Right lobe of liver (tissue), 6 donors: ENCODE data around the gene TSPAN11. TPM values are rescaled to one million over a fixed set of nuclear protein-coding genes. Genes with fewer than 3 reads are reported as not detected.

Source experiments
- ATAC-seq, 4 donors: fragments of 200-7000 bp; cut with Tn5 transposase; one replicate each; pipeline ENCODE4 v1.9.1; 2020; ENCODE audit warnings: mild to moderate bottlenecking in 4 of 4, moderate library complexity in 4 of 4
- DNase-seq, 3 donors: peaks; one replicate each; pipeline ENCODE4 v3.0.0-alpha.2; 2020
- H3K27ac ChIP-seq, 3 donors: fragments of 200-600 bp; one replicate each; pipeline ENCODE4 v1.8.0; 2022
- H3K27me3 ChIP-seq, 2 donors: fragments of 200-600 bp; one replicate each; pipeline ENCODE4 v1.8.0; 2022
- H3K36me3 ChIP-seq, 4 donors: fragments of 200-600 bp; sonication (generic) in 1 of 4; one replicate each; pipeline versions ENCODE4 v1.5.1 to v1.8.0; 2017 to 2022; ENCODE audit warnings: control low read depth in 1 of 4
- H3K4me1 ChIP-seq, 4 donors: fragments of 200-600 bp; sonication (generic) in 1 of 4; one replicate each; pipeline versions ENCODE4 v1.5.1 to v1.8.0; 2017 to 2022; ENCODE audit warnings: control low read depth in 1 of 4
- H3K4me3 ChIP-seq, 3 donors: fragments of 200-600 bp; one replicate each; pipeline ENCODE4 v1.8.0; 2022
- H3K9me3 ChIP-seq, 4 donors: fragments of 200-600 bp; sonication (generic) in 1 of 4; one replicate each; pipeline versions ENCODE4 v1.5.1 to v1.8.0; 2017 to 2022; ENCODE audit warnings: control low read depth in 1 of 4
- POLR2A ChIP-seq: fragments of 450-650 bp; IDR thresholded peaks from one replicate; pipeline ENCODE4 v1.6.1; 2017; ENCODE audit warnings: antibody characterized with exemption, mild to moderate bottlenecking
- WGBS: methylation state at CpG from one replicate; pipeline ENCODE4 v1.1.6; 2018; ENCODE audit warnings: low coverage, low lambda C conversion rate; ENCODE audit not compliant: insufficient coverage; ENCODE audit errors: missing lambda C conversion rate; 5-methylcytosine and 5-hydroxymethylcytosine counted together
- intact Hi-C, 2 donors: fragments of 100-400 bp; cut with DNase I; formaldehyde crosslinking; loops; one replicate each; pipeline versions ENCODE4 v1.11.2 to v1.14.1; 2022
- total RNA-seq, 6 experiments: library from RNA; depleted of rRNA in 2 of 6; stranded (reverse); fragments of >200 nt in 2 of 6; fragmentation: NEBNext Ultra II Directional in 3 of 6; extraction: Animal tissue kit (Norgen Biotek cat#: 25700) in 3 of 6; gene quantifications; one replicate each; pipeline versions ENCODE4 v1.1.0 to v1.2.4, GENCODE V29; 2016 to 2023
- TF ChIP-seq, protein P1 (sequence below), 4 donors: fragments of 200-600 bp in 3 of 4; fragments of 450-650 bp in 1 of 4; IDR thresholded peaks; one replicate each; pipeline versions ENCODE4 v1.5.1 to v1.8.0; 2016 to 2022; ENCODE audit warnings: antibody characterized with exemption in 4 of 4, mild to moderate bottlenecking in 2 of 4
- donor health status: DM: no; HTN: yes; CAD: no.
- donor health status: DM: no; HTN: no; CAD: no.
- donor health status: DM: no; HTN: no; CAD: no.
- donor health status: DM: no; HTN: yes; CAD: no.
- donor health status: DM: no; HTN: yes; CAD: no.

TSPAN11 gene
- total RNA-seq, 6 experiments from 2014 or later = 0.31 to 1.00 (median 0.60) TPM

DNA sequence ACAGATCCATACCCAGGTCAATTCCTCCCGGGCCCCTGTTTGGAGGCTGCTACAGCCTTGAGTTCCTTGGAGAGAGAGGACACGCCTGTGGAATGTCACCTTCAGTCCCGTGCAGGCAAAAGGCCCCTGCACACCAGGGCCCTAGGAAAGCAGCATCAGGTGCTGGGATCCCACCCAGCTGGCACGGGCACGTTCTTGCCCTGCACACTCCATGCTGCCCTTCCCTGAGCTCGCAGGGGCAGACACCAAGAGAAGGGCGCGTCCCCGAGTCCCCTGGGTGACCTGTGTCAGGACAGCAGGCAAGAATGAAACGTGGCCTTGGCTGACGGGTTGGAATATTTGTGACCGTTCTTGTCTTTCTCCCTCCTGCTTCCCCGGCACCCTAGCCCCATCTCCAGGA, 67.7 kb downstream of the TSPAN11 start:
- 83% methylated on average over 2 of the region's 13 CpGs for WGBS
- TF ChIP-seq POLR2A = no peak
- TF ChIP-seq, protein P1, sequence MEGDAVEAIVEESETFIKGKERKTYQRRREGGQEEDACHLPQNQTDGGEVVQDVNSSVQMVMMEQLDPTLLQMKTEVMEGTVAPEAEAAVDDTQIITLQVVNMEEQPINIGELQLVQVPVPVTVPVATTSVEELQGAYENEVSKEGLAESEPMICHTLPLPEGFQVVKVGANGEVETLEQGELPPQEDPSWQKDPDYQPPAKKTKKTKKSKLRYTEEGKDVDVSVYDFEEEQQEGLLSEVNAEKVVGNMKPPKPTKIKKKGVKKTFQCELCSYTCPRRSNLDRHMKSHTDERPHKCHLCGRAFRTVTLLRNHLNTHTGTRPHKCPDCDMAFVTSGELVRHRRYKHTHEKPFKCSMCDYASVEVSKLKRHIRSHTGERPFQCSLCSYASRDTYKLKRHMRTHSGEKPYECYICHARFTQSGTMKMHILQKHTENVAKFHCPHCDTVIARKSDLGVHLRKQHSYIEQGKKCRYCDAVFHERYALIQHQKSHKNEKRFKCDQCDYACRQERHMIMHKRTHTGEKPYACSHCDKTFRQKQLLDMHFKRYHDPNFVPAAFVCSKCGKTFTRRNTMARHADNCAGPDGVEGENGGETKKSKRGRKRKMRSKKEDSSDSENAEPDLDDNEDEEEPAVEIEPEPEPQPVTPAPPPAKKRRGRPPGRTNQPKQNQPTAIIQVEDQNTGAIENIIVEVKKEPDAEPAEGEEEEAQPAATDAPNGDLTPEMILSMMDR (IDR thresholded peaks at IDR 0.05) = no peak
- no peak for ATAC-seq

DNA sequence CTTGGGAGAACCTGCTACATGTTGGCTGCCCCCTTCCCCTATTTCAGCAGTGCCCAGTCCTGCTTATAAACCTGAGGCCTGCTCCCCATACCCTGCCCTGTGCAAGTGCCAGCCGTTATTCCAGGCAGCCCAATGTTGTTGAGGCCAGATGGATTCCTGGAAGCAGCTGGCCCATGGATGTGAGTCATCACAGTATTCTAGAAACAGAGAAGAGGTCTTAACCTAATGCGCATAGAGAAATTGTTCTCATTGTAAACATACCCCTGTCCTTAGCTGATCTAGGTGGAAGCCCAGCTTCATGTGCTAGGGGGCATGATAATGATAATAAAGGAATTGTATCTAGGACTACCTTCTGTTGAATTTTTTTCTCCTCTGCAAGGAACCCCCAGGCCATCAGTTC, 69.7 kb downstream of the TSPAN11 start:
- TF ChIP-seq, protein P1 (IDR thresholded peaks at IDR 0.05) = no peak
- TF ChIP-seq POLR2A = no peak
- intact Hi-C loops = no loop called here
- Histone ChIP-seq H3K9me3 (no peaks in the 10 kb centered on the region), H3K27me3 (no peaks in the 10 kb centered on the region), H3K27ac (no peak overlapping the region), H3K36me3 (no peaks in the 10 kb centered on the region), H3K4me3 (no peak overlapping the region), H3K4me1 (no peaks in the 10 kb centered on the region)
- DNase-seq (no peak), ATAC-seq (no peak)
- WGBS = no CpG with 5 or more reads among the region's 2 CpGs

More for the DNA sequence above, 67.7 kb downstream of the TSPAN11 start:
- no peaks in the 10 kb centered on the region for H3K36me3 ChIP-seq
- H3K4me3 ChIP-seq = no peak overlapping the region
- intact Hi-C loops = no loop called here
- no peak overlapping the region for H3K27ac ChIP-seq
- no peaks in the 10 kb centered on the region for H3K4me1 ChIP-seq
- no peak for DNase-seq
- H3K9me3 ChIP-seq = no peaks in the 10 kb centered on the region
- H3K27me3 ChIP-seq = no peaks in the 10 kb centered on the region

DNA sequence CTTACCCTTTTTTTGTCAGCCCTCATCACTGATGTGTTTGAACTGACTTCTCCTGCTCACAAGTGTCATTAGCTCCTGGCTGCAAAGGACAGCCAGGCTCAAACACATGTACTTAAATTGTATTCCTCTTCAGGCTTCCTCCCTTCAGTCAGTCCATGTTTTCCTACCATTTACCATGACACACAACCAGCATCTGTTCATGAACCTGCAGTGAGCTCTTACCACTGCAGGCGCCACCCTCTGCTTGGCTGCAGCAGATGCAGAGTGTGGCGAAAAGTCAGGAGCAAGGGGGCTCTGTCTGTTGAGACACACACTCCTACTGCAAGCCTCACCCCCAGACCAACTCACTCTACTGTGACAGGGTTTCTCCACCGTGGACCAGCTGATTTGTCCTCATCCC, 70.2 kb downstream of the TSPAN11 start:
- DNase-seq = no peak
- H3K9me3 ChIP-seq = no peaks in the 10 kb centered on the region

DNA sequence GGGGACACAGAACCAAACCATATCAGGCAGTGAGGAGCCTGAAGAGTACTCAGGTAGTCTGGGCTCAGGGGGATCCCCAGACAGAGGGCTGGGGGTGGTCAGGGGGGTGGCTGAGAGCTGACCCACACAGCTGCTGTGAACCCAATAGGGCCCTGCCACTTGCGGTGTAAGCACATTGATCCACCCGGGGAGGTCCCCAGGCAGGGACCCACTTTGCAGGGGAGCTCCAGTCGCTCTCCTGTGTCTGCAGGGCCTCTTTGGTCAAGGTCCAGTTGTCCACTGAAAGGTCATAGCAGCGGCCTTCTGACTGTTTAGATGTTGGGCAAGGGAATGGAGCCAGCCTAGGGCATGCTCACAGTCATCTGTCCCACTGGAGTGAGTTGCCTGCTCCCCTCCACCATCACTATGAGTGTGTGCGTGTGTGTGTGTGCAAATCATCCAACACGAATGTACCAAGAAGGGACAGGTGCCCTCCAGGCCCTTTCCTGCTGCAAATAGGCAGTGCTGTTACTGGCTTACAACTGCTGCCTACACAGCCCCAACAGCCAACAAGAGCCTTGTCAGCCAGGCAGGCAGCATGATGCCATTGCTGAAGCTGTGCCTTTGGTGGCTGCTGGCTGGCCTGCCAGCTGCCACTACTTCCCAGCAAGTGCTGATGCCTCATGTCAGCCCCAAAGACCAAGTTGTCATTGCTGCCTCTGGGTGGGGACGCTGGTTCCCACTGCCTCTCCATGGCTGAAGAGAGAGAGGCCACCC, 71.3 kb downstream of the TSPAN11 start:
- Histone ChIP-seq H3K36me3 (no peaks in the 10 kb centered on the region), H3K4me1 (no peaks in the 10 kb centered on the region), H3K4me3 (no peak overlapping the region), H3K27ac (no peak overlapping the region), H3K9me3 (no peaks in the 10 kb centered on the region), H3K27me3 (no peaks in the 10 kb centered on the region)
- ATAC-seq = peak in 2 of 4 donors; percentile 6 to 50
- intact Hi-C loops = no loop called here
- peak in 1 of 3 donors; percentile 28 for DNase-seq
- 40% methylated on average over 2 of the region's 7 CpGs for WGBS
- TF ChIP-seq, protein P1 (IDR thresholded peaks at IDR 0.05) = no peak
- no peak for TF ChIP-seq POLR2A

More for the DNA sequence above, 70.2 kb downstream of the TSPAN11 start:
- H3K27me3 ChIP-seq = no peaks in the 10 kb centered on the region
- TF ChIP-seq, protein P1 (IDR thresholded peaks at IDR 0.05) = no peak
- TF ChIP-seq POLR2A = no peak
- 67% methylated on average over 1 of the region's 3 CpGs for WGBS
- H3K4me1 ChIP-seq = no peaks in the 10 kb centered on the region
- no peak overlapping the region for H3K27ac ChIP-seq
- intact Hi-C loops = no loop called here
- no peaks in the 10 kb centered on the region for H3K36me3 ChIP-seq
- no peak for ATAC-seq
- no peak overlapping the region for H3K4me3 ChIP-seq
